Hepatocyte (in vitro differentiated cells): ENCODE data around the gene KIF25.

Experiments used
- CTCF ChIP-seq: fragments of 200-600 bp; sonication (generic); IDR thresholded peaks from 2 replicates; pipeline ENCODE4 v1.5.1; 2016; ENCODE audit warnings: antibody characterized with exemption, mild to moderate bottlenecking; ENCODE audit not compliant: poor library complexity
- EZH2 ChIP-seq: fragments of 200-600 bp; sonication (generic); IDR thresholded peaks from 2 replicates; pipeline ENCODE4 v1.6.1; 2016; ENCODE audit warnings: antibody characterized with exemption, mild to moderate bottlenecking, borderline replicate concordance
- EZH2phosphoT487 ChIP-seq: fragments of 200-600 bp; sonication (generic); IDR thresholded peaks from one replicate; pipeline ENCODE4 v1.6.1; 2018; ENCODE audit warnings: antibody characterized with exemption, mild to moderate bottlenecking, low read depth, moderate library complexity; ENCODE audit not compliant: unreplicated experiment, severe bottlenecking

- no peak for TF ChIP-seq CTCF
- TF ChIP-seq EZH2, result no peak
- no peak for TF ChIP-seq EZH2phosphoT487
These were observed 18.7 kb downstream of the KIF25 start for GRCh38 chr6:168016176-168016620.
